ENCODE measurements around the gene PPM1A.

Gene PPM1A

DNA sequence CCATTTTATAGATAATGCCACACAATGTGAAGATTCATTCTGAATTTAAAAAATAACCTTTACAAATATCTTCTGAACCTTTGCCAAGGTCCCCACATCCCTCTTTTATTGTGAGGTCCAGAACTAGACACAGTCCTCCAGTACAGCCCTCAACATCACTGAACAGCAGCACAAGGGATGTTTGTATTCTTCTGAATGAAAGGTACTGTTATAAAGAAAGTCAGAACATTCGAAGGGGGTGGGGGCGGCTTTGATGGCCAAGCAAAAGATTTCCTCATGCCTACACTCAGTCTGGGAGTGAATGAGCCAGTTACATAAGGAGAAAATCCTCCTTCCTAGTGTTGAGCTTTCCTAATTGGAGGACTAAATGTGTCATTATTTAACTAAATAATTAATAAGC, 77.3 kb downstream of the PPM1A start:
- no peak for DNase-seq

GRCh38 chr14:60327447-60328331, 78.7 kb downstream of the PPM1A start:
- peak; percentile 31 for DNase-seq

DNA sequence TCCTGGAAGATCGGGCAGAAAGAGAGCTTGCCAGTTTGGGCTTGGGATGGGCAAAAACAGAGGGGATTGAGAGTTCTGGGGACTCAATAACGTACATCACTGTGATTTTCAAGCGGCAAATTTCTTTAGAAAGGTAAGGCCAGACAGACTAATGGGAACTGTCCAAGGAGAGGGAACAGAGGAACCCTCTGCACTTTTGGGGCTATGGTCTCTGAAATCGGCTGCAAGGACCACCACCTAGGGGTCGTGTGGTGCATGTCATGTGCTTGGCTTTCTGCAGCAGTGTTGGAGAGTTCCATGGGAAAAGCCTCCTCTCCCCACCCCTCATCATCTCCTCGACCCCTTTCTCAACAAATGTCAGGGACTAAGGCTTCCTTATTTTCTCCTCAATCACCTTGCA, 79.6 kb downstream of the PPM1A start:
- no peak for DNase-seq

DNA sequence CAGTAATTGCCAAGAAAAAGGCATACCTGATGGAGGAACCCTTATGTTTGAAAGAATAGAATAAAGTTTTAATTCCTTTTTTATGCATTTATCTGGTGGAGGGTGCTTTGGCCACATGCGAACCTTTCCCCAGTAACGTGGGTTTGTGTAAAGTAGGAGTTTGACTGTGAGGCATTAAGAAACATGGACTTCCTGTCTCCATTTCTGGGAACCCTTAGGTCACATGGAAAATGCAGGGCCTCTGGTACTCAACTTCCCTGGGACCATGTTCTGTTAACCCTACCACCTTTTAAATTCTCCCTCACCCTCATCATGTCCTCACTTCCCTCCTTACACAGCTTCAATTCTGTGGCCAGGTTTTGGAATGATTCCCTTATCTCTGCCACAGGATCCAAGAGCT, 80.3 kb downstream of the PPM1A start:
- no peak for DNase-seq

- DNase-seq = peak; percentile 75
These were observed 82.4 kb downstream of the PPM1A start for GRCh38 chr14:60331201-60332045.

DNA sequence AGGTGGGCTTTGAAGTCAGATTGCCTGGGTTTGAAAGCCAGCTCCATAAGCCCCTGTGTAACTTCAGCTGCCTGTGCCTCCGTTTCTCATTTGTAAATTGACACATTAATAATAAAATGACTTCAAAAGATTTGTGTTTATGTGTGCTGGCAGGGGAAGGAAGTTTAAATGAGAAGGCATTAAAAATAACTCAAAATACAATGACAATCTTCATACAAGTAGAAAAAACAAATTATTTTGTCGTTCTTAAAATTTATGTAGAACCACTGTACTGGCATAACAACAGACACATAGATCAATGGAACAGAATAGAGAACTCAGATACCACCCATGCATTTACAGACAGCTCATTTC, 83.0 kb downstream of the PPM1A start:
- no peak for DNase-seq

DNA sequence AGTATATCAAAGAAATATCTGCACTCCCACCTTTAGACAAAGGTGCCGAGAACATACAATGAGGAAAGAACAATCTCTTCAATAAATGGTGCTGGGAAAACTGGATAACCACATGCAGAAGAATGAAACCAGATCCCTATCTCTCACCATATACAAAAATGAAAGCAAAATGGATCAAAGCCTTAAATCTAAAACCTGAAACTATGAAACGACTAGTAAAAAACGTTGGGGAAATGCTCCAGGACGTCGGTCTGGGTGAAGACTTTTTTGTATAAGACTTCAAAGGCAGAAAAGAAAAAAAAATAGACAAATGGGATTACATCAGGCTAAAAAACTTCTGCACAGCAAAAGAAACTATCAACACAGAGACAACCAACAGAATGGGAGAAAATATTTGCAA, 83.8 kb downstream of the PPM1A start:
- DNase-seq = no peak

DNA sequence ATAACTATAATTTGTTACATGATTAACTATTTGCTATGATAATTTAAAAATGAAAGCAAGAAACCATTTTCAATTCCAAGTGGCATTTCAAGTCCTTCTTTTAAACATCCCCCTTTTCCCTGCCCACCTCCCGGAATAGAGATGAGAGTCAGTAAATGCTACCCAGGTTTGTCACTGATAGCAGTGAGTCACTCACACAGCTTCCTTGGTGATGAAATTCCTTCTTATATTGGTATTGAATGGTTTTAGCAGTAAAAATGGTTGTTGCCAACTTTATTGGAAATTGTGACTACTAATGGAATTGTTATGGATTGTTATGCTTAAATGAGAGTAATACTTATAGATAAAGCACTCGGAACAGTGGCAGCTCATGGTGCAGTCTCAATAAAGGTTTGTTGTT, 90.5 kb downstream of the PPM1A start:
- no peak for DNase-seq

- no peak for DNase-seq
These were observed 94.6 kb downstream of the PPM1A start for GRCh38 chr14:60343571-60344071.

- DNase-seq = no peak
These were observed 95.7 kb downstream of the PPM1A start for GRCh38 chr14:60344751-60345150.

DNA sequence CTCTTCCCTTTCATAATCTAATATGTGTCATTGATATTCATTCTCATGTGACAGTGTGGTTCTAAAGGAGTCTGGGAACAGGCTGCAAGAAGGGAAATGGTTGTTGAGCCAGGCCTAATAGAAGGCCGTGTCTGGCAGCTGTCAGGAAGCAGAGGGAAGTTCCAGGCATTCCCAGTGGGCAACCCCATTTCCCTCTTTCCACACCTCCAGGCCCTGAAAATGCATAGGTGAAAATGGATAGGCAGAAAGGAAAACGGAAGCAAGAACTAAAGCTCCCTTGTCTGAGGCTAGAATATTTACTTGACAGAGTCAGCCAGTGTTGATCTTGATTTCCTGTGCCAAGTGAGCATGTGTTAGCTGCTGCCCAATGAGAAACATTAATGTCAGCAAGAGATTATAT, 97.7 kb downstream of the PPM1A start:
- no peak for DNase-seq

DNA sequence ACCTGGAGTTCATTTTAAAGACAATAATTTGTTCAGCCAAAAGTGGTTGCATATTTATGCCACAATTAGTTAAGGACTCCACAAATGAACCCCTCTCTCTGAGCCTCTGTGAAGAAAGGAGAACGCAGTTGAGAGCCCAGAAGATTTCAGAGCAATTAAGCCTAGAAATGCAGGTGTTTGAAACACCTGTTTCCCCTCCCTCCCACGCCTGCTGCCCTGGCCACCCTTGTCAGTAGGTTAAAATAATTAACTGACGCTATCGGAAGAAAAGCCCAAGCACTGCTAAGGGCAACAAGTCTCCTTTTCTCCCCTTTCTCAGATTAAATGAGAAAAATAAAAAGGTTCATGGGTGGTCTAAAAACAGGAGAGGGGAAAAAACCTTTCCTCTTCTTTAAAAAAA, 99.2 kb downstream of the PPM1A start:
- no peak for DNase-seq
